GM21619 (cell line): Measurements from ENCODE around the gene SURF6.
"Not testable (repeated sequence)": the region's sequence is repeated elsewhere in the genome, so short reads cannot be mapped to it uniquely, and the experiment has no call there.

Source experiments
- ATAC-seq: cut with Tn5 transposase; IDR thresholded peaks from one replicate; pipeline ENCODE4 v1.9.1; 2021; ENCODE audit not compliant: unreplicated experiment

Gene SURF6

DNA sequence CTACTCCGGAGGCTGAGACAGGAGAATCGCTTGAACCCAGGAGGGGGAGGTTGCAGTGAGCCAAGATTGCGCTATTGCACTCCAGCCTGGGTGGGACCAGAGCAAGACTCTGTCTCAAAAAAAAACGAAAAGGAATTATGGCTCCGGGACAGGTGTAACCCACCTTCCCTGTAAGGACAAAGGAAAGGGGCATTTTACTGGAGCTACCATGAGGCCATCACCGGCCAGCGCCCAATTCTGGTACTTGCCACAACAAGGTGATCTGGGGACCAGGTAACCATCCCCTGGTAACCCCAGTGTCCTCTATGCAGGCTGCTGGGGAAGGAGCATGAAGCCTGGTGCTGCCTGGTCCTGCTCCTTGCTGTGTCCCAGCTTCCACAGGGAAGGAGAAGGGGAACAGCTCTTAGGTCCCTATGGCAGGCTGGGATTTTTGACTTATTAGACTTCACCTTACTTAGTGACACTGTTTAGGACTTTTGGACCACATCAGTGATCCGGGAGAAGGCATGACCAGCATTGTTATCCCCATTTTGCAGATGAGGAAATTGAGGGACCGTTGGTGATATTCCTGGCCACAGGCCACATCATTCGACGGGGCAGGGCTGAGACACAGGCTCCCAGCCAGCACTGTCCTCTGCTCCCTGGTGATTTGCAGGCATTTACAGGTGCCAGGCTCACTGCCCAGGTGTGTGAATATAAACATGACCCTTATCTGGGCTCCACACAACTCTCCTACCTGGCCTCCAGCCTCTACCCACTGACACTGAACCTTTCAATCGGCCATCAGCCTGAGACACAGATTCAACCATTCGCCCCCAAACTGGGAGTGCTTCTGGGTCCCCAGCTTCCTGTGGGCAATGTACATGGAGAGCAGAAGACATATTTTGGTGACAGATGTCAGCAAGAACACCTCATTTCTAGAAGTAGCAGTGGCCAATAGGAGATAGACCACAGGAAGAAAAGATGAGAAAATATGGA, 34.4 kb downstream of the SURF6 start:
- ATAC-seq: no peak

GRCh38 chr9:133299996-133300395, 36.0 kb downstream of the SURF6 start:
- not testable (repeated sequence) for ATAC-seq

- no peak for ATAC-seq
Observed at GRCh38 chr9:133294257-133294656, 41.7 kb downstream of the SURF6 start.

DNA sequence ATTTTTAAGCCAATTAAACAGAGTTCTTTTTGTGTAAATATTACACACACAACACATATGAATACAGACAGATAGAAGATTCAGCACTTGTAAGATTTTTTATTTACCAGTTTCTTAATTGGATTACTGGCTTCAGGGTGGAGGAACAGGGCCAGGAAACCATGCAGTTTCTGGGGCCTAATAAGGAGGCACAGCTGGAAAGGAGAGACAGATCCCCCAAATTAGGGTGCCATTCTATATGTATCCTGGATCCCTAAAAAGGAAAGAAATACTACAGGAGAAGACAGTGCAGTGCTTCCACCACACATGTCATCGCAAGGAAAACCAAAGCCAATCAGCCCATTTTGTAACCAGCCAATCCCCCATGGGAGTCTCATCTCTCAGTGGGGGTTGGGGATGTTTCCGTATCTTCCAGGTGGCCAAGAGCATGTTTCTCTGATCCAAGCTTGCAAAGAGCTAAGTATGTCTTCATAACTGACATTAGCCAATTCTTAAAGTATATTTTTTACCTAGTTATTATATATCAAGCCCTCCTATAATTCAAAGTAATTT, 45.2 kb downstream of the SURF6 start:
- no peak for ATAC-seq

DNA sequence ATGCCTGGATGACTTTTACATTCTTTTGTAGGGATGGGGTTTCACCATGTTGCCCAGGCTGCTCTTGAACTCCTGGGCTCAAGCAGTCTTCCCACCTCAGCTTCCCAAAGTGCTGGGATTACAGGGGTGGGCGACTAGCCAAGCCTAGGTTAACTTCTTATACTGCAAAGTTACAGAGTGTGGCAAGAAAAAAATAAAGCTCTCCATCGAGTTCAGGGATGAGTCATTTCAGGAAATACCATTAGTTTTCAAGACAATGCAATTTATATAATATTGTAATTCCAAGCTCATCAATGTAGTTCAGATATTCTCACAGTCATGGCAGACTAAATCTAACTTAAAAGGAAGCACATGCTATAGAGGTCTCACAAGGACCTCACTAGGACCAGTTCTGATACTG, 49.5 kb downstream of the SURF6 start:
- ATAC-seq: no peak

GRCh38 chr9:133285252-133285775, 50.7 kb downstream of the SURF6 start:
- ATAC-seq: no peak

DNA sequence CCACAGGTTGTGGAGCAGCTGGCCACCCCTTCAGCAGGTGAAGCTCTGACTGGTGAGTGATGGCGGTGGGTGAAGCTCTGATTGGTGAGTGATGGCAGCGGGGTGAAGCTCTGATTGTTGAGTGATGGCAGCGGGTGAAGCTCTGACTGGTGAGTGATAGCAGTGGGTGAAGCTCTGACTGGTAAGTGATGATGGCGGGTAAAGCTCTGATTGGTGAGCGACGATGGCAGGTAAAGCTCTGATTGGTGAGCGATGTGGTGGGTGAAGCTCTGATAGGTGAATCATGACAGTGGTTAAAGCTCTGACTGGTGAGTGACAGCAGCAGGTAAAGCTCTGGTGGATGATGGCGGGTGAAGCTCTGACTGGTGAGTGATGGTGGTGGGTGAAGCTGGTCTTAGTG, 51.6 kb downstream of the SURF6 start:
- no peak for ATAC-seq

- ATAC-seq: not testable (repeated sequence)
Observed at GRCh38 chr9:133283255-133284032, 52.5 kb downstream of the SURF6 start.

GRCh38 chr9:133282464-133283238, 53.3 kb downstream of the SURF6 start:
- no peak for ATAC-seq

GRCh38 chr9:133280392-133280791, 55.6 kb downstream of the SURF6 start:
- ATAC-seq: no peak
